ENCODE results near the gene FOXA1. TPM values are rescaled to one million over a fixed set of nuclear protein-coding genes. Genes with fewer than 3 reads are reported as not detected.

FOXA1 gene
- total RNA-seq: not detected in 2 replicates

DNA sequence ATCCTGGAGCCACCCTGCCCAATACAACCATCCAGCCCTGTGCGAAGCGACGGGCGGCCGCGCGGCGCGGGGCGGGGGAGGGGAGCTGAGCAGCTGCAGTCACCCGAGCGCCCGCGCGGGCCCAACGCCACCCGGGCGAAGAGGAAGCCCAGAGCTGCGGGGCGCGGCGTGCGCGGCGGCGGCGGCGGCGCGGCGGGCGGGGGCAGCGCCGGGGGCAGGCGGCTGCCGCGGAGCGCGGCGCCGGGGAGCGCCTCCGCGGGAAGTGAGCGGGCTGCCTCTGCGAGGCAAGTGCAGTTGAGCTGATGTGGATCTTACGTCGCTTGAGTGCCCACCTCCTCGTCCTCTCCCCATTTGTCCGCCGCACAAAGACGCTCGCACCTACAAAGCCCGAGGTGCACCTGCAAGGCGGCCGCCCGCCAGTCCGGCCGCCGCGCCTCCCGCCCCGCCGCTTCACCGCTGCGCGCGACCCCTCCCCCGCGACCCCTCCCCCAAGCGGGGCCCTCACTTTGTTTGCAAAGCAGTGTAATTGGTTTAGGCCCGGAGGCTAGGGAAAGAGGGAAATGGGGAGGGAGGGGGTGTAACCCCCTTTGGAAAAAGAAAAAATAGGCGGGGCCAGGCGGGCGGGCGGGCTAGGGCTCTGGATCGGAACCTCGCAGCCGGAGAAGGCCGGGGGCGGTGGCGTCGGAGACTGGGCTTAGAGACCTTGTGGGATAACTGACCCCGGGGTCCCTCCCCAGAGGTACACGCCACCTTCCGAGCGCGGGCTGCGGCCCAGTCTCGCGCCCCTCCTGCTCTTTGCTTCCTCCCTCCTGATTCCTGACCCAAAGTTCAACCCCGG, at the start of gene FOXA1, which contains the start of gene TTC6:
Gene FOXA1, minus strand, starts transcription at position 279 of the 838 bp plus-strand sequence. Its CDS starts 277 bp downstream, at position 2.
Gene TTC6, plus strand, starts transcription at position 659 of the 838 bp plus-strand sequence. CDS start 26,436 bp downstream, outside the sequence.

Other genes starting within 250 kb of the FOXA1 start
- under 0.01 TPM in 1 of 2 replicates, not detected in the other for gene TTC6, start 380 bp upstream of the FOXA1 start, total RNA-seq